ENCODE measurements around the gene NFYC. TPM values are rescaled to one million over a fixed set of nuclear protein-coding genes. Genes with fewer than 3 reads are reported as not detected.

NFYC gene
- total RNA-seq, 1 experiment from 2014 or later = 63.3 TPM

GRCh38 chr1:40783001-40783905 lies 91.7 kb downstream of the NFYC start, which contains the start of gene KCNQ4:
KCNQ4 (plus strand) TSS chr1:40783787; CDS start chr1:40784094, 307 bp downstream.
- no peaks in the 10 kb centered on the region for H3K9me3 ChIP-seq (ENCODE audit: control insufficient read depth in 1 of 2, insufficient read depth in 1 of 2, low read depth in 1 of 2, low read length in 2 of 2)
- no TSS peak for BruUV-seq (replicated peaks)
- H3K4me2 ChIP-seq (ENCODE audit: low read length) = peak within 1 kb of the TSS; percentile 84
- H3K27me3 ChIP-seq (ENCODE audit: insufficient read depth, low read length) = no peaks in the 10 kb centered on the region
- no peaks in the 10 kb centered on the region for H3K36me3 ChIP-seq (ENCODE audit: control insufficient read depth in 1 of 2, insufficient read depth in 2 of 2, low read length in 2 of 2)
- H2AFZ ChIP-seq (ENCODE audit: low read depth, low read length, poor library complexity, severe bottlenecking) = peak within 1 kb of the TSS; percentile 26
- intact Hi-C loops (cut with micrococcal nuclease) = no loop called here
- peak; percentile 77 for ATAC-seq
- DNase-seq (ENCODE audit: low read depth, low spot score) = no peak
- ChIA-PET CTCF (interaction anchor here (1.3 to 1.5 kb wide), 2 partner anchors 9 to 11 kb away, joined by 7 to 8 read pairs; no protein-coding TSS in a partner anchor), POLR2A (no interaction called here), RAD21 (ENCODE audit: low non-redundant PET in 1 of 2, low total read pairs in 2 of 2, uncharacterized antibody in 2 of 2, unreplicated experiment in 2 of 2) (no interaction called here)
- H3K27ac ChIP-seq (ENCODE audit: low read depth, low read length) = peak within 1 kb of the TSS; percentile 24; the same call in 1 of the 2 replicates
- H3K9ac ChIP-seq (ENCODE audit: low read length) = peak within 1 kb of the TSS; percentile 58
- H4K20me1 ChIP-seq (ENCODE audit: insufficient read depth) = no peaks in the 10 kb centered on the region
- peak; percentile 61; the same call in 1 of the 2 replicates for TF ChIP-seq MAX (IDR thresholded peaks at IDR 0.05)
- no peak for TF ChIP-seq CTCF (IDR thresholded peaks at IDR 0.05 in 2 of 3, conservative IDR thresholded peaks at IDR 0.05 in 1 of 3; ENCODE audit: borderline replicate concordance in 1 of 3, insufficient read depth in 1 of 3, low read depth in 2 of 3, low read length in 2 of 3)
- TF ChIP-seq RAD21 (IDR thresholded peaks at IDR 0.05; ENCODE audit: low read depth) = no peak
- TF ChIP-seq YY1 (IDR thresholded peaks at IDR 0.05; ENCODE audit: extremely low read depth, insufficient replicate concordance, low read depth, low read length) = no peak
- TF ChIP-seq REST (IDR thresholded peaks at IDR 0.05; ENCODE audit: low read depth) = no peak
- no peak for TF ChIP-seq SIN3A (IDR thresholded peaks at IDR 0.05; ENCODE audit: low read depth)
- H3K4me1 ChIP-seq (ENCODE audit: control insufficient read depth in 1 of 2, insufficient read depth in 2 of 2, low read length in 2 of 2) = peaks cover 11 to 44% of the 10 kb centered on the region in 2 experiments
- no peaks in the 10 kb centered on the region for H3K9me2 ChIP-seq (ENCODE audit: insufficient read depth)
- peak within 1 kb of the TSS; percentile 43 to 57 for H3K4me3 ChIP-seq (replicated peaks in 1 of 2; ENCODE audit: low read depth in 1 of 2, low read length in 2 of 2)
- peaks cover 7% of the 10 kb centered on the region; the same call in 1 of the 2 replicates for H3K79me2 ChIP-seq (ENCODE audit: insufficient read depth, low read length)
